NCI-H510A treated with DMSO at 0.1 percent for 48 hours (cell line): Measurements from ENCODE around the gene SLC44A1.
A peak's percentile ranks its signal among the peaks of the same experiment; 100 is the strongest.

Experiments
- DNase-seq: peaks from one replicate; lab custom pipeline; 2025; lab: John Stamatoyannopoulos, UW

The SLC44A1 gene

DNA sequence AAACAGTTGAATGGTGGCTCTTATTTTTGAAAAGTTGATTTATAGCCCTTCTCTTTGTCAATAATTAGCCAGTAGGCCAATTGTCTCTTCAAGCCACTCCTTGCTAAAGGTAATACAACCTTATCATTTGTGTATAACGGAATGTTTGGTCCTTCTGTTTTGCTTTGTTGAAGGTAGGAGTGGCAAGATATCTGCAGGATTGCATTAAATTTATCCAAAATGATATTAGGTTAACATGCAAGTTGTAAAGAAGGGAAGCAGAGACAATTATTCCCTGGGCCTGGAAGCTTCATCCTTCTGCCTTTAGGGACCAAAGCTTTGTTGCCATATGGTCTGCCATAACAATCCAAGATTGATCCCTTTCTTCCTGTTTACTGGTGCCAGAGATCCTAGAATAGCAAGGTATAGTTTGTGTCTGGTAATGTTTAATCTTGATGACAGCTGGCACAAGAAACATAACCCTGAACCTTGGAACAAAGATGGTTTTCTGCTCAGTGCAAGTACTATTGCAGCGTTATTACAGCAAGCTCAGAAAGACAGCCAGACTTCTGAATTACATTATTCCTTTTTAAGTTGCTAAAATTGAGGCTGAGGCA is 187.9 kb downstream of the SLC44A1 start:
- DNase-seq, result no peak

GRCh38 chr9:105435453-105435852 is 191.0 kb downstream of the SLC44A1 start:
- no peak for DNase-seq

DNA sequence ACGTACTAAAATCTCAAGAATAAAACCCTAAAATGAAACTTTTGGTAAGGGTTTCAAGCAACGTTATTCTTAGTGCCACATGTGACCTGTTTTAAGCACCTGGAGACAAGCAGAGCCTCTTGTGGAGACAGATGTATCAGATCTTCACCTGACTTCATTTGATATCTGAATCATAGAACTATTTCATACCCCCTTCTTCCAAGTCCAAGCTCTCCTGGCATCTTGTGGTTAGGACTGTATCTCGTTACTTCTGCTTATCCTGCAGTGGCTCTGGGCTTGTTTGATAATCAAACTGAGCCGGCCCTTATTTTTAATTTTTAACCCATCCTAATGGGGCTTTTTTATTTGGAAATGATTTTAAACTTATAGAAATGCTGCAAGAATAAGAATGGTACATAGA is 192.3 kb downstream of the SLC44A1 start:
- DNase-seq, result no peak

DNA sequence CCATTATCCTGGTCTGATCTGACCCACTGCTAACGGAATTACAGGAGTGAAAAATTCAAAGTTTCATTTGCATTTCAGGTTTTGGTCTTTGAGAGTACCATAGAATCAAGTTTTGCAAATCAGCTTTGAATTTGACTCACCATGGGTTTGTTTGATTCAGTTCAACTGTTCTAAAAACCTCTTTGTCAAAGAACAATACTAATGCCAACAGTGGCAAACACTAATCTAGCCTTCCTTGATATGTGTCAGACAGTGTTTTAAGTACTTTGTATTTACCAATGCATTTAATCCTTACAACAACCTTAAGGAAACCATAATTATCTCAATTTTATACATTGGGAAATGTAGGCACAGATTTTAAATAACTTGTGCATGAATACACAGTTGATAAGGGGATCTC is 193.3 kb downstream of the SLC44A1 start:
- no peak for DNase-seq

DNA sequence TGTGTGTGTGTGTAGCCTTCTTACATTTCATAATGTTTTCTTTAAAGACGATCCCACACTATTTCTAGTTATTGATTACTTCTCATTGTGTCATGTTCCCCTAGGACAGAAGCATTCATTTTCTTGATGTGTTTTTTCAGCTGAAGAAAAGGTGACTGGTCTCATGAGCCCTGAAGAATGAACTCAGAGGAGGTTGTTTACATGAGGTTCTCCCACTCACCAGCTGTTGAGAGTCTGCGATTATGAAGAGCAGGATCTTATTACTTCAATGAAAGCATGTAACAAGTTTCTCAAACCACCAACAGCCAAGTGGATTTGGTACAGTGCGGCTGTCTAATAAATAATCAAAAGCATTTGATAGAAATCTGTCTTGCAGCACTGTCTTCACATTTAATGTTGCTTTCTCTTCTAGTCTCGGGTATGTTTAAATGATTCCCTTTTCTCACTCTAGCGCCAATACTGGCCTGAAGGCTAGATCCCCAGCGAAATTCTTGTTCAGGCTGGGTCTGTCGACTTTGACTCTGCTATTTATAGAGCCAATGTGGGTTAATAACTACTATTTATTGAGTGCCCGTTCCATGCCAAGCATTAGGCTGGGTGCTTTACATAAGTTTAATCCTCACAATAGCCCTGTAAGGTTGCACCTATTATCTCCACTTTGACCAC is 193.8 kb downstream of the SLC44A1 start:
- peak; percentile 29 for DNase-seq

DNA sequence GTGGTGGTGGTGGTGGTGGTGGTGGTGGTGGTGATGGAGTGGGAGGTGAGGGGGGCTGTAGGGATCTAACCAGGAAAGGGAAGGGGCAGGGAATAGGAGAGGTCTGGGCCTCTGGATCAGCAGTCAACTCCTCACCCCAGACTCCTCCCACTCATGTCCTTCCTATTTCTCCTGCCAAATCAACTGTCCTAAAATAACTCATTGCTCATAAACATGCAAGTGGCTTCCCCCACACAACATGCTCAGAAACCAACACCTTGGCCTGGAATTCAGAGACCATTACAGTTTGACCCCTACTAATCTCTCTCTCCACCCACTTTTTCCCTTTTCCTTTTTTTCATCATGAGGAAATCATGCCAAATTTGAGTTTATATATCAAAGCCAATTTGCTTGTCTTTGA is 195.0 kb downstream of the SLC44A1 start:
- DNase-seq, result no peak

- DNase-seq, result no peak
Measured at GRCh38 chr9:105441616-105442160, 197.2 kb downstream of the SLC44A1 start.

DNA sequence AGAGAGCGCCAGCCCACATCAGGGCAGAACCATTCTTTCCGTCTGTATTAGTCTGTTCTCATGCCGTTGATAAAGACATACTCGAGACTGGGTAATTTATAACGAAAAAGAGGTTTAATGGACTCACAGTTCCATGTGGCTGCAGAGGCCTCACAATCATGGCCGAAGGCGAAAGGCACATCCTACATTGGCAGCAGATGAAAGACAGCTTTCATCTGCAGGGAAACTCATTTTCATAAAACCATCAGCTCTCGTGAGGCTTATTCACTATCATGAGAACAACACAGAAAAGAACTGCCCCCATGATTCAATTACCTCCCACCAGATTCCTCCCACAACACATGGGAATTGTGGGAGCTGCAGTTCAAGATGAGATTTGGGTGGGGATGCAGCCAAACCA is 198.7 kb downstream of the SLC44A1 start:
- DNase-seq, result no peak

GRCh38 chr9:105444130-105444529 is 199.7 kb downstream of the SLC44A1 start:
- no peak for DNase-seq

GRCh38 chr9:105445203-105445881 is 200.9 kb downstream of the SLC44A1 start:
- DNase-seq, result no peak

DNA sequence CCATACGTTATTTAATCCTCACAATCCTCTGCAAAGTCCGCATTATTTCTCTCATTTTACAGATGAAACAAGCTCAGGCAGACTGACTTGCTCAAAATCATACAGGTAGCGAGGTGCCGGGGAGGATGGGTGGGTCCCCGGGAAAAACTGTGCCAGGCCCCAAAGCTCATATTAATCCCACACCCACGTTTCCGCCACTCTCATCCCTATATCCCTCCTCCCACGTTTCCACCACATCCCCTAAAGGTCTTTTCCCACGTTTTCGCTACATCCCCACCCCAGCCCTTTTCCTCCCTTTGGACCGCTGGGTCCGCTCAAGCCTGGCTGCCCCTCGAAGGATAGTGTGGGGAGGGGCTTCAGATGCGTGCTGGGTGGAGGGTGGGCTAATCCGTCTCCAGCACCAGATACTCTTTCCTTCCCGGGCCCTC is 202.9 kb downstream of the SLC44A1 start:
- no peak for DNase-seq

GRCh38 chr9:105447814-105448812 is 203.7 kb downstream of the SLC44A1 start, which contains the start of gene FSD1L:
FSD1L (plus strand) TSS chr9:105448034; CDS start chr9:105448221, 187 bp downstream.
- peak; percentile 89 for DNase-seq

DNA sequence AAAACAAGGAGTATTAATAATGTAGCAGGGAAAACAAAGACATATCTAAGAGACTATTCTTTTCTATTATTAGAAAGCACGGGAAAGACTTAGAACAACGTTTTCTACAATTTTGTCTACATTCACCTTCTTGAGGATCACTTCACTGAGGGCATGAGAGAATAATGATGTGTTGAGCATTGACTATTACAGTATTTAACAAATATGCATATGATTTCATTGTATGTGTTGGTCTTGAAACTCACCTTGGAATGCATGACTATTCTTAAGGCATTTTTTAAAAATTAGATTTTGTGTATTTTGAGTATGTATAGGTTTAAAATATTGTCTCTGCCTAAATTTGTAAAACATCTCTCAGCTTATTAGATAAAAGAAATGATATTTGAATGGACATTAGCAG is 204.6 kb downstream of the SLC44A1 start:
- no peak for DNase-seq

DNA sequence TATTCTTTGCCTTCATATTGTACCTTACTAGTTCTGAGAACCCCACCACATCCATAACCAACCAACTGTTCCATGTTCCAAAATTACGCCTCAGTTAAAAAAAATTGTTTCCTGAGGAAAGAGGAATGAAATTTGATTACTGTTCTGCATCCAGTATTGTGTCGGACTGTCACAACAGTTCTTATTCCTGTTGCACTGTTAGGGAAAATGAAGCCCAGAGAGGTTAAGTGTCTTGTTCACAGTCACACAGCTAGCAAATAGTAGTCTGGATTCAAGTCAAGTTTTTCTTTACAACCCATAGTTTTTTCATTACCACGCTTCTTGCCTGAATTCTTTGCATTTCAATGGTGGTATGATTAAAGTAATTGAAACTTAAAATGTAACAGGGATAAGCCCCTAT is 207.7 kb downstream of the SLC44A1 start:
- no peak for DNase-seq

DNA sequence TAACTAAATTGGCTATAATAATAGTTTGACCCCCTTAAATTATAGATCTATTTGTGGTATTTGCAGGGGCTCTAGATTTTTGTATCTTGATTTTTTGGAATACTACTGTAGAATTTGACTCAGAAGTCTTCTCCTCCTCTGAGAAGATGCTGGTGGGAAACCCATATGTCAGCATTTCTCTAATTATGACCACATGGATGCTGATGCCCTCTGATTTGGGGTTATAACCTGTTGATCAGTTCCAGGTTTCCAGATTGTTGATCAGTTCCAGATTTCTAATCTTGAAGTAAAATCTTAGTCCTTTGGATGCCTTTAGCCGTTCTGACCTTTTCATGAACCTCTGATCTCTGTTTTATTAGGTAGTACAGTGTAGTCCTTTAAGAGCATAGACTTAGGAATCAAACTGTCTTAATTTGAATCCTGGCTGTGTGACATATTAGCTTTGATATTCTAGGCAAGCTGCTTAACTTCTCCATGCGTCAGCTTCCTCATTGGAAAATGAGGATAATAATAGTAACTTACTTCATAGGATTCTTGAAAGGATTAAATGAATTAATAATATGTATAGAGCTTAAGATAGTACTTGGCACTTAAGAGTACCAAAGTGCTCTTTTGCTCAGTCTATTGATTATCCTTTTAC is 211.5 kb downstream of the SLC44A1 start:
- no peak for DNase-seq

DNA sequence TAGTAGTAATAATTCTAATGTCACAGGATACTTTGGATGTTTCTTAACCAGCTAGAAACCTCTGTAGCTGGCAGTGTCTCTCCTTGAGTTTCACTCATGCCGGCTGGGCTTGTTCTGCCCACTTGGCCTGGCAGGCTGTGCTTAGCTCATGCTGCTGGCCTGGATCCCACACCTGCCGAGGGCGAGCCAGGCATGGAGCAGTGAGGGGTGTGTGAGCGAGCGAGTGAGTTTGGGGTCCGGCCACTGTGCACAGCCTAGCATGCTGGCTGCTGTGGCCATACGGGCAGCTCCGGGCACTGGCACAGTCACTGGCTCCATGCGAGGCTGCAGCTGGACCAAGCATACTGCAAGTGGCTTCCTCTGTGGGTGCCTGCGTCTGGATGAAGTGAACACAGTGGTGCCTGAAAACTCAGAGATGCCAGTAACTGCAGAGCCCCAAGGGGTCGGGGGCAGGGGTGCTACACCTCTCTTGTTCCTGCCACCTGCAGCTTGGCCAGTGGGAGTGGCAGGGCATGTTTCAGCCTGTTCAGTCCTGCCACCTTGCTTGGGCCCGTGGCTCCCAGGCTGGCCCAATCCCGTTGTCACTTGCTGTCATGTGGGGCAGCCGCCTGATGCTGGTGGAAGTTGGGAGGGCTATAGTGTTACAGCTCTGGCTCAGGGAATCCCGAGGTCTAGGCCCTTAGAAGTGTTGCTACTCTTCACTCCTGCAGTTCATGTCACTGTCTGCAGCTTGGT is 213.3 kb downstream of the SLC44A1 start:
- no peak for DNase-seq

GRCh38 chr9:105458404-105458803 is 214.0 kb downstream of the SLC44A1 start:
- DNase-seq, result no peak

- no peak for DNase-seq
Measured at GRCh38 chr9:105459336-105459735, 214.9 kb downstream of the SLC44A1 start.

- DNase-seq, result no peak
Measured at GRCh38 chr9:105466898-105467455, 222.5 kb downstream of the SLC44A1 start.

DNA sequence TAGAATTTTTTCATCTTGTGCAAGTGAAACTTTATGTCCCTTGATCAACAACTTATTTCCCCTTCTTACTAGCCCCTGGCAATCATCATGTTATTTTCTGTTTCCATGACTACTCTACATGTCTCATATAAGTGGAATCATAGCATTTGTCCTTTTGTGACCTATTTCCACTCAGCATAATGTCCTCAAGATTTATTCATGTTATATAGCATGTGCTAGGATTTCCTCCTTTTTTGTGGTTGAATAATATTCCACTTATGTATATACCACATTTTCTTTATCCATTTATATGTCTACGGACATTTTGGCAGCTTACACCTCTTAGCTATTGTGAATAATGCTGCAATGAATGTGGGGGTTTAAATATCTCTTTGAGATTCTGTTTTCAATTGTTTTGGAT is 224.4 kb downstream of the SLC44A1 start:
- DNase-seq, result no peak
